CD4-positive, alpha-beta T cell (primary cell): ENCODE results near the gene NAV2. TPM values are rescaled to one million over a fixed set of nuclear protein-coding genes. Genes with fewer than 3 reads are reported as not detected.

ENCODE experiments used
- ATAC-seq: fragments of 200-7000 bp; cut with Tn5 transposase; one replicate; pipeline ENCODE4 v1.10.0; 2022; ENCODE audit warnings: mild to moderate bottlenecking; ENCODE audit not compliant: poor library complexity
- CTCF ChIA-PET: fragments of 350-600 bp; sonication (Branson Sonifier 250); formaldehyde crosslinking; loops from one replicate; lab custom pipeline; 2021; ENCODE audit warnings: antibody characterized with exemption, inconsistent platforms; lab: Charles Lee
- POLR2A ChIA-PET: fragments of 350-600 bp; sonication (Branson Sonifier 250); formaldehyde crosslinking; loops from one replicate; lab custom pipeline; 2021; ENCODE audit warnings: antibody characterized with exemption, inconsistent platforms; lab: Charles Lee
- DNase-seq, 14 experiments: peaks; one replicate each; pipeline ENCODE4 v3.0.0-alpha.2; 2013 to 2020; ENCODE audit warnings: mixed read lengths in 2 of 14
- H3K27ac ChIP-seq, 2 donors: one replicate each; pipeline versions ENCODE4 v1.5.1 to v1.7.0; 2013; ENCODE audit warnings: low read length in 2 of 2, low read depth in 1 of 2, mild to moderate bottlenecking in 1 of 2
- H3K27me3 ChIP-seq, 2 experiments: 1 replicate in 1 of 2; 2 replicates in 1 of 2; pipeline versions ENCODE4 v1.6.1 to v1.7.0; 2013; ENCODE audit warnings: low read length in 2 of 2, control low read depth in 1 of 2, mild to moderate bottlenecking in 1 of 2, moderate library complexity in 1 of 2; ENCODE audit not compliant: insufficient read depth in 2 of 2, control insufficient read depth in 1 of 2
- H3K36me3 ChIP-seq: one replicate; pipeline ENCODE4 v1.6.1; 2013; ENCODE audit warnings: low read length, control low read depth; ENCODE audit not compliant: insufficient read depth
- H3K4me1 ChIP-seq: one replicate; pipeline ENCODE4 v1.6.1; 2013; ENCODE audit warnings: low read length, control low read depth; ENCODE audit not compliant: insufficient read depth
- H3K4me3 ChIP-seq: one replicate; pipeline ENCODE4 v1.5.1; 2013; ENCODE audit warnings: mild to moderate bottlenecking, low read length, moderate library complexity
- H3K9me3 ChIP-seq, 2 experiments: 1 replicate in 1 of 2; 2 replicates in 1 of 2; pipeline versions ENCODE4 v1.6.1 to v1.7.0; 2013; ENCODE audit warnings: low read length in 2 of 2, mild to moderate bottlenecking in 2 of 2, control low read depth in 1 of 2, moderate library complexity in 1 of 2; ENCODE audit not compliant: control insufficient read depth in 1 of 2, insufficient read depth in 1 of 2
- H3K27ac Mint-ChIP-seq: one replicate; pipeline ENCODE4 v1.8.0; 2020; ENCODE audit warnings: mixed read lengths
- H3K27me3 Mint-ChIP-seq: one replicate; pipeline ENCODE4 v1.8.0; 2021; ENCODE audit warnings: mixed read lengths
- H3K36me3 Mint-ChIP-seq: one replicate; pipeline ENCODE4 v1.8.0; 2021; ENCODE audit warnings: low read depth, mixed read lengths
- H3K4me1 Mint-ChIP-seq: one replicate; pipeline ENCODE4 v1.8.0; 2021; ENCODE audit warnings: low read depth, mixed read lengths
- H3K4me3 Mint-ChIP-seq: one replicate; pipeline ENCODE4 v1.8.0; 2020; ENCODE audit warnings: mild to moderate bottlenecking, mixed read lengths
- H3K9me3 Mint-ChIP-seq: one replicate; pipeline ENCODE4 v1.8.0; 2020; ENCODE audit warnings: mixed read lengths
- intact Hi-C, 2 experiments: fragments of 100-400 bp; cut with DNase I in 1 of 2; cut with micrococcal nuclease in 1 of 2; formaldehyde crosslinking; loops; one replicate each; pipeline versions ENCODE4 v1.15.1 to v1.9.0; 2023 to 2025; cut with DNase I, micrococcal nuclease
- total RNA-seq, 174 experiments: library from RNA in 2 of 174; stranded (reverse) in 2 of 174; gene quantifications; one replicate each; pipeline ENCODE4 v1.2.3 and lab custom pipeline; 2021 to 2026
- TF ChIP-seq, protein P1 (sequence below): fragments of 200-600 bp; IDR thresholded peaks from one replicate; pipeline ENCODE4 v1.8.0; 2022; ENCODE audit warnings: antibody characterized with exemption, mild to moderate bottlenecking

NAV2 gene
- total RNA-seq, 2 experiments from 2014 or later: 0.55 to 0.64 TPM

DNA sequence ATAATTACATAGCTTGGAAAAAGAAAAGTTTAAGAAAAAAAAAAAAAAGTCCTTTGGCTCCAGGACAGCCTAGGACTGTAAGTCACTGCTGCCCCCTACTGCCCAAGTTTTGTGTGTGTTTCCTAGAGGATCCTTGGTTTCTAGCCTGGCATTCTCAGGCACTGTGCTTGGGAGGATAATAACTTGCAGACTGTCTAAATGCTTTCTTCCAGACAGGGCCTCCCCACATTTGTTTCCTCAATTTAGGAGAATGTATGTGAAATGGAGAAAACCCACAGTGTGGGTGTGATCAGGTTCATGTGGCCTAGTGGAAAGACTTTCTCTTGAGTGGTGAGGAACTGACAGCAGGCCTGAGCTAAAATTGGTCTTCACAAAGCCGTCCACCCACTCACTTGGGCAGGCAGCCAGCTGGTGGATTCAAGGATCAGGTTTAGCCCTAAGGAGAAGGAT is 191.0 kb downstream of the NAV2 start:
- no peak overlapping the region for H3K4me3 ChIP-seq
- intact Hi-C loops: loop anchor here in 1 of 2 experiments (2.0 kb wide), 1 partner anchor 161 kb away; no protein-coding TSS in a partner anchor
- no peaks in the 10 kb centered on the region for H3K9me3 ChIP-seq
- Mint-ChIP-seq H3K27ac (no peak overlapping the region), H3K9me3 (no peaks in the 10 kb centered on the region), H3K4me1 (no peaks in the 10 kb centered on the region), H3K4me3 (no peak overlapping the region), H3K27me3 (no peaks in the 10 kb centered on the region), H3K36me3 (no peaks in the 10 kb centered on the region)
- no peaks in the 10 kb centered on the region for H3K4me1 ChIP-seq
- DNase-seq (peak in 11 of 14 experiments; percentile 3 to 54 (median 19)), ATAC-seq (no peak)
- no peaks in the 10 kb centered on the region for H3K27me3 ChIP-seq
- TF ChIP-seq, protein P1, sequence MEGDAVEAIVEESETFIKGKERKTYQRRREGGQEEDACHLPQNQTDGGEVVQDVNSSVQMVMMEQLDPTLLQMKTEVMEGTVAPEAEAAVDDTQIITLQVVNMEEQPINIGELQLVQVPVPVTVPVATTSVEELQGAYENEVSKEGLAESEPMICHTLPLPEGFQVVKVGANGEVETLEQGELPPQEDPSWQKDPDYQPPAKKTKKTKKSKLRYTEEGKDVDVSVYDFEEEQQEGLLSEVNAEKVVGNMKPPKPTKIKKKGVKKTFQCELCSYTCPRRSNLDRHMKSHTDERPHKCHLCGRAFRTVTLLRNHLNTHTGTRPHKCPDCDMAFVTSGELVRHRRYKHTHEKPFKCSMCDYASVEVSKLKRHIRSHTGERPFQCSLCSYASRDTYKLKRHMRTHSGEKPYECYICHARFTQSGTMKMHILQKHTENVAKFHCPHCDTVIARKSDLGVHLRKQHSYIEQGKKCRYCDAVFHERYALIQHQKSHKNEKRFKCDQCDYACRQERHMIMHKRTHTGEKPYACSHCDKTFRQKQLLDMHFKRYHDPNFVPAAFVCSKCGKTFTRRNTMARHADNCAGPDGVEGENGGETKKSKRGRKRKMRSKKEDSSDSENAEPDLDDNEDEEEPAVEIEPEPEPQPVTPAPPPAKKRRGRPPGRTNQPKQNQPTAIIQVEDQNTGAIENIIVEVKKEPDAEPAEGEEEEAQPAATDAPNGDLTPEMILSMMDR: peak; percentile 40
- no peaks in the 10 kb centered on the region for H3K36me3 ChIP-seq
- H3K27ac ChIP-seq: no peak overlapping the region
- POLR2A ChIA-PET: no interaction called here
- CTCF ChIA-PET: interaction anchor here (0.7 kb wide), 1 partner anchor 940 kb away, joined by 3 read pairs; no protein-coding TSS in a partner anchor

GRCh38 chr11:19905280-19905853 is 192.7 kb downstream of the NAV2 start:
- H3K27me3 ChIP-seq: no peaks in the 10 kb centered on the region
- ChIA-PET POLR2A (no interaction called here), CTCF (no interaction called here)
- H3K36me3 ChIP-seq: no peaks in the 10 kb centered on the region
- ATAC-seq: no peak
- H3K4me3 ChIP-seq: no peak overlapping the region
- no peak for DNase-seq
- TF ChIP-seq, protein P1: no peak
- Mint-ChIP-seq H3K36me3 (no peaks in the 10 kb centered on the region), H3K4me3 (no peak overlapping the region), H3K27me3 (no peaks in the 10 kb centered on the region), H3K27ac (no peak overlapping the region), H3K4me1 (no peaks in the 10 kb centered on the region), H3K9me3 (no peaks in the 10 kb centered on the region)
- no peaks in the 10 kb centered on the region for H3K4me1 ChIP-seq
- intact Hi-C loops: no loop called here
- no peak overlapping the region for H3K27ac ChIP-seq
- H3K9me3 ChIP-seq: no peaks in the 10 kb centered on the region

- Histone ChIP-seq H3K9me3 (no peaks in the 10 kb centered on the region), H3K27me3 (no peaks in the 10 kb centered on the region), H3K4me1 (no peaks in the 10 kb centered on the region), H3K4me3 (no peak overlapping the region), H3K27ac (no peak overlapping the region), H3K36me3 (no peaks in the 10 kb centered on the region)
- intact Hi-C loops: loop anchor here in 1 of 2 experiments (2.0 kb wide), 1 partner anchor 343 kb away; no protein-coding TSS in a partner anchor
- Mint-ChIP-seq H3K27ac (no peak overlapping the region), H3K4me1 (no peaks in the 10 kb centered on the region), H3K36me3 (no peaks in the 10 kb centered on the region), H3K9me3 (no peaks in the 10 kb centered on the region), H3K27me3 (no peaks in the 10 kb centered on the region), H3K4me3 (no peak overlapping the region)
- DNase-seq: no peak
- no peak for ATAC-seq
- CTCF ChIA-PET: no interaction called here
- TF ChIP-seq, protein P1: no peak
- POLR2A ChIA-PET: no interaction called here
These were observed 193.5 kb downstream of the NAV2 start for GRCh38 chr11:19906126-19906525.
